HepG2 (cell line): ENCODE results near the gene MAGED2. TPM values are rescaled to one million over a fixed set of nuclear protein-coding genes. Genes with fewer than 3 reads are reported as not detected.
"Not testable (repeated sequence)": the region's sequence is repeated elsewhere in the genome, so short reads cannot be mapped to it uniquely, and the experiment has no call there.

Experiments
- ATAC-seq: fragments of 200-7000 bp; cut with Tn5 transposase; 3 replicates; pipeline ENCODE4 v1.9.1; 2020; ENCODE audit warnings: mild to moderate bottlenecking, moderate library complexity
- BruUV-seq: library from RNA; stranded (reverse); fragments of 400-500 nt; replicated peaks from 2 replicates; lab custom pipeline; 2021; lab: Mats Ljungman, UMichigan
- CTCF ChIA-PET: fragments of 300-600 bp; formaldehyde crosslinking; extraction: SDS; loops from one replicate; lab custom pipeline; 2021; ENCODE audit warnings: low total read pairs, inconsistent platforms, low intra/inter-chr PET ratio; lab: Yijun Ruan, JAX
- POLR2A ChIA-PET: fragments of 350-600 bp; sonication (Branson Sonifier 250); formaldehyde crosslinking; loops from one replicate; lab custom pipeline; 2020; ENCODE audit warnings: antibody characterized with exemption, inconsistent platforms; lab: Yijun Ruan, JAX
- DNase-seq: peaks from one replicate; pipeline ENCODE4 v3.0.0-alpha.2; 2015; ENCODE audit warnings: low spot score
- FAIRE-seq: peaks from 3 replicates; lab custom pipeline; 2011; peaks lifted over from hg19 to GRCh38; lab: Jason Lieb, UNC
- H2AFZ ChIP-seq: one replicate; pipeline ENCODE4 v1.6.1; 2011; ENCODE audit warnings: low read length, inconsistent platforms
- H3K27ac ChIP-seq: fragments of 300-600 bp; 3 replicates; pipeline ENCODE4 v1.8.0; 2011; ENCODE audit warnings: mixed run types, mild to moderate bottlenecking, mixed read lengths, low read length, inconsistent platforms; ENCODE audit not compliant: insufficient read depth; ENCODE audit errors: extremely low read length
- H3K27me3 ChIP-seq, 2 experiments: fragments of 200-600 bp in 1 of 2; 2 replicates in 1 of 2; 3 replicates in 1 of 2; pipeline versions ENCODE4 v1.6.0 to v1.8.0; 2011; ENCODE audit warnings: low read length in 2 of 2, mild to moderate bottlenecking in 2 of 2, moderate library complexity in 2 of 2, inconsistent platforms in 1 of 2; ENCODE audit not compliant: insufficient read depth in 2 of 2, control insufficient read depth in 1 of 2
- H3K36me3 ChIP-seq, 2 experiments: fragments of 200-600 bp in 1 of 2; replicated peaks in 1 of 2; 2 replicates in 1 of 2; 3 replicates in 1 of 2; pipeline versions ENCODE4 v1.5.1 to v1.8.0; 2011; ENCODE audit warnings: low read length in 2 of 2, inconsistent platforms in 1 of 2; ENCODE audit not compliant: insufficient read depth in 2 of 2, control insufficient read depth in 1 of 2
- H3K4me1 ChIP-seq: 2 replicates; pipeline ENCODE4 v1.5.1; 2012; ENCODE audit warnings: low read length, inconsistent platforms; ENCODE audit not compliant: insufficient read depth
- H3K4me2 ChIP-seq: 2 replicates; pipeline ENCODE4 v1.6.0; 2011; ENCODE audit warnings: low read depth, low read length, inconsistent platforms
- H3K4me3 ChIP-seq, 3 experiments: fragments of 200-600 bp in 1 of 3; sonication (generic), shearing (Covaris generic) in 1 of 3; replicated peaks in 1 of 3; 2 replicates each; pipeline ENCODE4 v1.5.1; 2011 to 2016; ENCODE audit warnings: low read length in 3 of 3, inconsistent platforms in 2 of 3, low read depth in 2 of 3, mild to moderate bottlenecking in 2 of 3, control low read depth in 1 of 3, mixed read lengths in 1 of 3; ENCODE audit not compliant: insufficient read depth in 1 of 3
- H3K79me2 ChIP-seq: one replicate; pipeline ENCODE4 v1.6.1; 2011; ENCODE audit warnings: low read length, inconsistent platforms; ENCODE audit not compliant: insufficient read depth
- H3K9ac ChIP-seq: 2 replicates; pipeline ENCODE4 v1.6.0; 2011; ENCODE audit warnings: mild to moderate bottlenecking, low read depth, low read length, inconsistent platforms; ENCODE audit not compliant: insufficient read depth
- H3K9me3 ChIP-seq: 2 replicates; pipeline ENCODE4 v1.5.1; 2012; ENCODE audit warnings: mild to moderate bottlenecking, low read length
- H4K20me1 ChIP-seq: 2 replicates; pipeline ENCODE4 v1.6.0; 2011; ENCODE audit warnings: inconsistent platforms, mild to moderate bottlenecking, low read length, moderate library complexity; ENCODE audit not compliant: insufficient read depth
- ATF7-NPFF ChIP-seq: sonication (generic); formaldehyde crosslinking; IDR thresholded peaks from 2 replicates; pipeline ENCODE4 v1.8.1; 2023; ENCODE audit warnings: mild to moderate bottlenecking, low read depth, missing genetic modification reagents, moderate library complexity
- FOXJ3 ChIP-seq: sonication (generic); formaldehyde crosslinking; IDR thresholded peaks from 2 replicates; pipeline ENCODE4 v1.4.0; 2020; ENCODE audit warnings: missing genetic modification reagents, mild to moderate bottlenecking, borderline replicate concordance
- HMG20B ChIP-seq: conservative IDR thresholded peaks from 2 replicates; pipeline ENCODE4 v1.6.1; 2016; ENCODE audit warnings: missing genetic modification reagents, missing compliant biosample characterization
- KLF16 ChIP-seq, 2 experiments: sonication (generic) in 1 of 2; formaldehyde crosslinking in 1 of 2; IDR thresholded peaks; 2 replicates each; pipeline versions ENCODE4 v1.6.1 to v1.8.0; 2016 to 2023; ENCODE audit warnings: missing genetic modification reagents in 2 of 2, missing compliant biosample characterization in 1 of 2
- KMT2B ChIP-seq: IDR thresholded peaks from 2 replicates; pipeline ENCODE4 v1.6.1; 2016; ENCODE audit warnings: missing genetic modification reagents, missing compliant biosample characterization
- NFRKB ChIP-seq: fragments of 450-650 bp; IDR thresholded peaks from 2 replicates; pipeline ENCODE4 v1.6.1; 2017
- TEAD2 ChIP-seq: sonication (generic); formaldehyde crosslinking; IDR thresholded peaks from 2 replicates; pipeline ENCODE4 v1.9.0; 2021; ENCODE audit warnings: missing genetic modification reagents
- ZNF136 ChIP-seq: sonication (generic); formaldehyde crosslinking; IDR thresholded peaks from 2 replicates; pipeline ENCODE4 v1.8.1; 2022; ENCODE audit warnings: low read depth, mild to moderate bottlenecking, moderate library complexity, missing genetic modification reagents
- ZNF317 ChIP-seq: sonication (generic); formaldehyde crosslinking; IDR thresholded peaks from 2 replicates; pipeline ENCODE4 v1.5.0; 2020; ENCODE audit warnings: mild to moderate bottlenecking, missing genetic modification reagents
- ZSCAN31 ChIP-seq: sonication (generic); formaldehyde crosslinking; IDR thresholded peaks from 2 replicates; pipeline ENCODE4 v1.5.0; 2020; ENCODE audit warnings: low read depth, mild to moderate bottlenecking, missing genetic modification reagents
- WGBS: methylation state at CpG from one replicate; pipeline ENCODE4 v1.1.6; 2017; ENCODE audit warnings: low lambda C conversion rate; 5-methylcytosine and 5-hydroxymethylcytosine counted together
- in situ Hi-C: cut with HindIII; loops from 2 replicates; pipeline ENCODE4 v1.10.0; 2017; ENCODE audit warnings: low pct_unique_long_range_greater_than_20kb; ENCODE audit not compliant: extremely low pct_ligation_motif_present
- intact Hi-C: fragments of 100-400 bp; cut with micrococcal nuclease; formaldehyde crosslinking; loops from one replicate; pipeline ENCODE4 v1.10.0; 2022; ENCODE audit not compliant: unreplicated experiment
- polyA plus RNA-seq, 8 experiments: library from polyadenylated mRNA; depleted of rRNA in 3 of 8; stranded (reverse) in 7 of 8; unstranded in 1 of 8; fragments of >200 nt; fragmentation: Illumina TruSeq in 4 of 8; extraction: Trizol in 4 of 8; gene quantifications; 2 replicates each; pipeline versions ENCODE4 v1.2.1 to v1.2.3, GENCODE V29; 2011 to 2016; ENCODE audit warnings: low read depth in 4 of 8, missing spikeins in 1 of 8, mixed read lengths in 1 of 8; ENCODE audit not compliant: insufficient read depth in 1 of 8
- total RNA-seq, 5 experiments: library from RNA; depleted of rRNA; stranded (reverse); fragments of >200 nt; fragmentation: Illumina TruSeq; extraction: Trizol; gene quantifications; 2 replicates each; pipeline ENCODE4 v1.2.3, GENCODE V29; 2016; ENCODE audit warnings: low read depth in 1 of 5
- TF ChIP-seq, protein P1 (sequence below): sonication (generic); formaldehyde crosslinking; IDR thresholded peaks from 2 replicates; pipeline ENCODE4 v1.4.0; 2020; ENCODE audit warnings: missing genetic modification reagents, borderline replicate concordance
- TF ChIP-seq, protein P2 (sequence below): sonication (generic); formaldehyde crosslinking; IDR thresholded peaks from 2 replicates; pipeline ENCODE4 v1.4.0; 2020; ENCODE audit warnings: missing genetic modification reagents

The MAGED2 gene
- total and polyA plus RNA-seq, 2 of the 13 experiments (the other 11 are each of a cell fraction or from before 2014, with no cell fraction given), result 142 to 153 TPM

DNA sequence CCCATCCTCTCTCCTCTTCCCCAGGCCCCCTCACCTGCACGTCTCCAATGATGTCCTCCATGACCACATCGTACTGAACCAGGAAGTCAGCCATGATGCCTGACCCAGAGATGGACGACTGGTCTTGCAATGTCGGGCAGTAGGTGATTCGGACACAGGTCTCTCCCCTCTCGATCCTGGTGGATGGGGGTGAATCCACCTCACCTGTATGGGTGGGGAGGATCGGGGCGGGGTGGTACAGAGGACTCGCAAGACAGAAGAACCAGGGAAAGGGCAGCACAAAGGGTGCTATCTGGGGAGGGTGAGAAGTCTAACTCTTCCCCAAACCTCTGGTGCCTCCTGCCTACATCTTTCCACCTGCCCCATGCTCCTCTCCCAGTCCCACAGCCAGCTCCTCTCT lies 19.1 kb upstream of the MAGED2 start (continued):
- TF ChIP-seq TEAD2 (CRISPR knock-in tag), result no peak
- no peak for TF ChIP-seq FOXJ3 (CRISPR knock-in tag)

DNA sequence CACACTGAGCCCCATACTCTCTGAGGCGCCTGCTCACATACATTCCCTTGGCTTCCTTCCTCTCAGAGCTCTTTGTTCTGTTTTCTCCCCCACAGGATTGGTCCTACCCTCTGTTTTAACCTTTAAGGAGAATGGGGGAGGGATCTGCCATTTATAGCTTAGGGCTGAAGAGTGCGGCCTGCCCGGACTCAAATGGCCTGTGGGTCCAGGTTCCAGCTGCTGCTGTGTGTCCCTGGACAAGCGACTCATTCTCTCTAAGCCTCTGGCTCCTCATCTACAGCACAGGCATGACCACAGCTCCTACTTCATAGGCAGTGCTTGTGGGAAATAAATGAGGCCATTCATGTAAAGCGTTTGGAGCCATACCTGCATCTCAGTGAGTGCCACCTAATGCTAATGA lies 18.1 kb upstream of the MAGED2 start:
- H3K4me2 ChIP-seq, H3K9me3 ChIP-seq, POLR2A ChIA-PET, DNase-seq, FAIRE-seq, H3K79me2 ChIP-seq, H3K27ac ChIP-seq, CTCF ChIA-PET, H4K20me1 ChIP-seq, ATAC-seq, H3K4me3 ChIP-seq, H3K9ac ChIP-seq, BruUV-seq, intact Hi-C loops, H2AFZ ChIP-seq, H3K4me1 ChIP-seq, H3K36me3 ChIP-seq, H3K27me3 ChIP-seq: not testable (repeated sequence)
- in situ Hi-C loops, result loop anchor here (10.0 kb wide), 1 partner anchor 145 kb away; no protein-coding TSS in a partner anchor
- WGBS, result 0% methylated on average over 3 of the region's 5 CpGs

DNA sequence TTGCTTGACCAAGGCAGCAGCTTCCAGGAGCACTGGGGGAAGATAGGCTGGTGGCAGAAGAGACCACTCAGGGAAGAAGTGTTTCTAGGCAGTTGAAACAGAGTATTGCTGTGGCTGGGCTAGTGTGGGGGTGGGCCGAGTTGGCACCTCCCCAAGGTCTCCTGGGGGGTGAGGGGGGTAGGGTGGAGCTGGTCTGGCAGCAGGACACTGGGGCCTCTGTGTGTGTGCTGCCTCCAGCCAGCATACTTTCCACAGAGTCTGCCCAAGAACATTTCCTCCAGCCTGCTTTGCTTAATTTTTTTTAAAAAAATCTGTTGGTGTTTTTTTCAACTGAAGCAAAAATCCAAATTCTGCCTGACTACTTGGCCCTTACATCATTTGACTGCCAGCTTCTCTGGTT lies 13.5 kb upstream of the MAGED2 start:
- DNase-seq (no peak), FAIRE-seq (no peak), ATAC-seq (no peak)
- ChIA-PET CTCF (no interaction called here), POLR2A (no interaction called here)
- Histone ChIP-seq H3K4me3 (no peak overlapping the region), H3K79me2 (no peaks in the 10 kb centered on the region), H3K4me1 (peaks cover 5% of the 10 kb centered on the region; the same call in 1 of the 2 replicates), H3K9ac (no peak overlapping the region), H3K9me3 (no peaks in the 10 kb centered on the region), H3K4me2 (no peak overlapping the region), H3K27me3 (no peaks in the 10 kb centered on the region; a peak in 1 of 5 replicates), H3K36me3 (no peaks in the 10 kb centered on the region), H2AFZ (no peak overlapping the region), H4K20me1 (no peaks in the 10 kb centered on the region), H3K27ac (no peak overlapping the region)
- in situ Hi-C loops, result no loop called here
- intact Hi-C loops, result no loop called here
- no CpG with 5 or more reads among the region's 1 CpG for WGBS
- no TSS peak for BruUV-seq
- no peak for TF ChIP-seq ZNF317 (CRISPR knock-in tag)
- TF ChIP-seq KMT2B (CRISPR knock-in tag), result no peak
- TF ChIP-seq, protein P1, sequence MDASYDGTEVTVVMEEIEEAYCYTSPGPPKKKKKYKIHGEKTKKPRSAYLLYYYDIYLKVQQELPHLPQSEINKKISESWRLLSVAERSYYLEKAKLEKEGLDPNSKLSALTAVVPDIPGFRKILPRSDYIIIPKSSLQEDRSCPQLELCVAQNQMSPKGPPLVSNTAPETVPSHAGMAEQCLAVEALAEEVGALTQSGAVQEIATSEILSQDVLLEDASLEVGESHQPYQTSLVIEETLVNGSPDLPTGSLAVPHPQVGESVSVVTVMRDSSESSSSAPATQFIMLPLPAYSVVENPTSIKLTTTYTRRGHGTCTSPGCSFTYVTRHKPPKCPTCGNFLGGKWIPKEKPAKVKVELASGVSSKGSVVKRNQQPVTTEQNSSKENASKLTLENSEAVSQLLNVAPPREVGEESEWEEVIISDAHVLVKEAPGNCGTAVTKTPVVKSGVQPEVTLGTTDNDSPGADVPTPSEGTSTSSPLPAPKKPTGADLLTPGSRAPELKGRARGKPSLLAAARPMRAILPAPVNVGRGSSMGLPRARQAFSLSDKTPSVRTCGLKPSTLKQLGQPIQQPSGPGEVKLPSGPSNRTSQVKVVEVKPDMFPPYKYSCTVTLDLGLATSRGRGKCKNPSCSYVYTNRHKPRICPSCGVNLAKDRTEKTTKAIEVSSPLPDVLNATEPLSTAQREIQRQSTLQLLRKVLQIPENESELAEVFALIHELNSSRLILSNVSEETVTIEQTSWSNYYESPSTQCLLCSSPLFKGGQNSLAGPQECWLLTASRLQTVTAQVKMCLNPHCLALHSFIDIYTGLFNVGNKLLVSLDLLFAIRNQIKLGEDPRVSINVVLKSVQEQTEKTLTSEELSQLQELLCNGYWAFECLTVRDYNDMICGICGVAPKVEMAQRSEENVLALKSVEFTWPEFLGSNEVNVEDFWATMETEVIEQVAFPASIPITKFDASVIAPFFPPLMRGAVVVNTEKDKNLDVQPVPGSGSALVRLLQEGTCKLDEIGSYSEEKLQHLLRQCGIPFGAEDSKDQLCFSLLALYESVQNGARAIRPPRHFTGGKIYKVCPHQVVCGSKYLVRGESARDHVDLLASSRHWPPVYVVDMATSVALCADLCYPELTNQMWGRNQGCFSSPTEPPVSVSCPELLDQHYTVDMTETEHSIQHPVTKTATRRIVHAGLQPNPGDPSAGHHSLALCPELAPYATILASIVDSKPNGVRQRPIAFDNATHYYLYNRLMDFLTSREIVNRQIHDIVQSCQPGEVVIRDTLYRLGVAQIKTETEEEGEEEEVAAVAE (CRISPR knock-in tag), result no peak
- no peak for TF ChIP-seq KLF16 (CRISPR knock-in tag; IDR thresholded peaks at IDR 0.05)
- TF ChIP-seq NFRKB, result no peak
- no peak for TF ChIP-seq HMG20B (CRISPR knock-in tag)
- TF ChIP-seq, protein P2, sequence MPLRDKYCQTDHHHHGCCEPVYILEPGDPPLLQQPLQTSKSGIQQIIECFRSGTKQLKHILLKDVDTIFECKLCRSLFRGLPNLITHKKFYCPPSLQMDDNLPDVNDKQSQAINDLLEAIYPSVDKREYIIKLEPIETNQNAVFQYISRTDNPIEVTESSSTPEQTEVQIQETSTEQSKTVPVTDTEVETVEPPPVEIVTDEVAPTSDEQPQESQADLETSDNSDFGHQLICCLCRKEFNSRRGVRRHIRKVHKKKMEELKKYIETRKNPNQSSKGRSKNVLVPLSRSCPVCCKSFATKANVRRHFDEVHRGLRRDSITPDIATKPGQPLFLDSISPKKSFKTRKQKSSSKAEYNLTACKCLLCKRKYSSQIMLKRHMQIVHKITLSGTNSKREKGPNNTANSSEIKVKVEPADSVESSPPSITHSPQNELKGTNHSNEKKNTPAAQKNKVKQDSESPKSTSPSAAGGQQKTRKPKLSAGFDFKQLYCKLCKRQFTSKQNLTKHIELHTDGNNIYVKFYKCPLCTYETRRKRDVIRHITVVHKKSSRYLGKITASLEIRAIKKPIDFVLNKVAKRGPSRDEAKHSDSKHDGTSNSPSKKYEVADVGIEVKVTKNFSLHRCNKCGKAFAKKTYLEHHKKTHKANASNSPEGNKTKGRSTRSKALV (CRISPR knock-in tag), result no peak
- no peak for TF ChIP-seq ZSCAN31 (CRISPR knock-in tag)
- TF ChIP-seq ZNF136 (CRISPR knock-in tag), result no peak
- no peak for TF ChIP-seq ATF7-NPFF (CRISPR knock-in tag)
